Measurements from ENCODE around the gene SLC35F4.

DNA sequence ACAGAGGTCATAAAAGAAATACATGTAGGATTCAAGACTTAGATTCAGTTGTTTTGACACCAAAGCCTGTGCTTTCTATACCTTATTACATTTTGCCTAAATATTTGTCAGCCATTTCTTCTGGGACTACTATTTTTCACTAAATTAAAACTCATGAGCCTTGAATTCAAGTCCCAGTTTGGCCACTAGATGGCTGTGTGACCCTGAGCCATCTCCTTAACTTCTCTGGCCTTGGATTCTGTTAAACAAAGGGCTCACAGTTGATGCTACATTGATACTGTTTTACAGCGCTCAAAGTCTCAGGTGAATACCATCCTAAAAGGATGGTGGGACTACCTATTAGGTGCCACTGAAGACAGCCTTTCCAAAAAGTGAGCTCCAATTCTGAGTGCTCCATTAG, 332.7 kb downstream of the SLC35F4 start:
- TF ChIP-seq, protein P1, sequence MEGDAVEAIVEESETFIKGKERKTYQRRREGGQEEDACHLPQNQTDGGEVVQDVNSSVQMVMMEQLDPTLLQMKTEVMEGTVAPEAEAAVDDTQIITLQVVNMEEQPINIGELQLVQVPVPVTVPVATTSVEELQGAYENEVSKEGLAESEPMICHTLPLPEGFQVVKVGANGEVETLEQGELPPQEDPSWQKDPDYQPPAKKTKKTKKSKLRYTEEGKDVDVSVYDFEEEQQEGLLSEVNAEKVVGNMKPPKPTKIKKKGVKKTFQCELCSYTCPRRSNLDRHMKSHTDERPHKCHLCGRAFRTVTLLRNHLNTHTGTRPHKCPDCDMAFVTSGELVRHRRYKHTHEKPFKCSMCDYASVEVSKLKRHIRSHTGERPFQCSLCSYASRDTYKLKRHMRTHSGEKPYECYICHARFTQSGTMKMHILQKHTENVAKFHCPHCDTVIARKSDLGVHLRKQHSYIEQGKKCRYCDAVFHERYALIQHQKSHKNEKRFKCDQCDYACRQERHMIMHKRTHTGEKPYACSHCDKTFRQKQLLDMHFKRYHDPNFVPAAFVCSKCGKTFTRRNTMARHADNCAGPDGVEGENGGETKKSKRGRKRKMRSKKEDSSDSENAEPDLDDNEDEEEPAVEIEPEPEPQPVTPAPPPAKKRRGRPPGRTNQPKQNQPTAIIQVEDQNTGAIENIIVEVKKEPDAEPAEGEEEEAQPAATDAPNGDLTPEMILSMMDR (IDR thresholded peaks at IDR 0.05), result no peak
- TF ChIP-seq POLR2A (IDR thresholded peaks at IDR 0.05) (no peak), POLR2AphosphoS5 (IDR thresholded peaks at IDR 0.05; ENCODE audit: insufficient read depth in 1 of 2, low read depth in 1 of 2) (no peak)

Measured in vagina (tissue), 2 donors.